OCI-M1 (cell line): ENCODE data around the gene GGT1.
"Not testable (repeated sequence)": the region's sequence is repeated elsewhere in the genome, so short reads cannot be mapped to it uniquely, and the experiment has no call there.

ENCODE experiments used
- DNase-seq: peaks from one replicate; lab custom pipeline; 2025; lab: John Stamatoyannopoulos, UW

The GGT1 gene

GRCh38 chr22:24584166-24584790 is 18.7 kb upstream of the GGT1 start:
- no peak for DNase-seq

- no peak for DNase-seq
Measured at GRCh38 chr22:24584871-24585411, 18.1 kb upstream of the GGT1 start.

- DNase-seq, result no peak
Measured at GRCh38 chr22:24585461-24585860, 17.5 kb upstream of the GGT1 start.

GRCh38 chr22:24585927-24586546 is 17.0 kb upstream of the GGT1 start:
- DNase-seq, result no peak

- DNase-seq, result no peak
Measured at GRCh38 chr22:24587251-24587650, 15.7 kb upstream of the GGT1 start.

- no peak for DNase-seq
Measured at GRCh38 chr22:24587948-24588347, 15.0 kb upstream of the GGT1 start.

- no peak for DNase-seq
Measured at GRCh38 chr22:24588381-24588756, 14.6 kb upstream of the GGT1 start.

GRCh38 chr22:24588757-24589481 is 14.1 kb upstream of the GGT1 start:
- no peak for DNase-seq

GRCh38 chr22:24589518-24590030 is 13.4 kb upstream of the GGT1 start:
- DNase-seq, result no peak

- DNase-seq, result no peak
Measured at GRCh38 chr22:24590596-24591173, 12.3 kb upstream of the GGT1 start.

- no peak for DNase-seq
Measured at GRCh38 chr22:24591286-24591830, 11.6 kb upstream of the GGT1 start.

- DNase-seq, result peak; percentile 59
Measured at GRCh38 chr22:24592058-24592850, 10.7 kb upstream of the GGT1 start.

GRCh38 chr22:24592851-24593558 is 10.0 kb upstream of the GGT1 start, which contains the start of gene LRRC75B:
Gene LRRC75B (minus strand): TSS chr22:24593073. CDS start chr22:24593039, 34 bp downstream.
- DNase-seq, result peak; percentile 94

GRCh38 chr22:24593559-24593835 is 9.5 kb upstream of the GGT1 start:
- DNase-seq, result not testable (repeated sequence)

GRCh38 chr22:24593836-24594568 is 9.0 kb upstream of the GGT1 start:
- no peak for DNase-seq

GRCh38 chr22:24594569-24595120 is 8.3 kb upstream of the GGT1 start:
- no peak for DNase-seq

- DNase-seq, result no peak
Measured at GRCh38 chr22:24595228-24595627, 7.8 kb upstream of the GGT1 start.

- no peak for DNase-seq
Measured at GRCh38 chr22:24595863-24596262, 7.1 kb upstream of the GGT1 start.

- DNase-seq, result not testable (repeated sequence)
Measured at GRCh38 chr22:24597076-24597475, 5.9 kb upstream of the GGT1 start.

- DNase-seq, result no peak
Measured at GRCh38 chr22:24599514-24599913, 3.5 kb upstream of the GGT1 start.
